Measurements from ENCODE around the gene NRDE2.

DNA sequence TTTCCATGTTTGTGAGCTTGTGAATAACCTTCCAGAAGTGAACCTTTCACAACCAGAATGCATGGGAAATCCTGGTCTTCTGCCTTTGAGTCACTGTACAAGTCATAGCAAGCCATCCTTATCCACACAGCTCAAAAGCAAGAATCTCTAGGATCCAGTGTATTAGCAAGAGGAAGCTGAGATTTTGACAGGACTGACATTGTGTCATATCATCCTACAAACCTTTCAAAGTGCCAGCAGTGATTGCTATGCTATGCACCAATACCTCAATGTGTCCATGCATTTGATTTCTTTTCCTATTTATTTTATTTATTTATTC lies 13.5 kb upstream of the NRDE2 start:
- TF ChIP-seq, protein P1, sequence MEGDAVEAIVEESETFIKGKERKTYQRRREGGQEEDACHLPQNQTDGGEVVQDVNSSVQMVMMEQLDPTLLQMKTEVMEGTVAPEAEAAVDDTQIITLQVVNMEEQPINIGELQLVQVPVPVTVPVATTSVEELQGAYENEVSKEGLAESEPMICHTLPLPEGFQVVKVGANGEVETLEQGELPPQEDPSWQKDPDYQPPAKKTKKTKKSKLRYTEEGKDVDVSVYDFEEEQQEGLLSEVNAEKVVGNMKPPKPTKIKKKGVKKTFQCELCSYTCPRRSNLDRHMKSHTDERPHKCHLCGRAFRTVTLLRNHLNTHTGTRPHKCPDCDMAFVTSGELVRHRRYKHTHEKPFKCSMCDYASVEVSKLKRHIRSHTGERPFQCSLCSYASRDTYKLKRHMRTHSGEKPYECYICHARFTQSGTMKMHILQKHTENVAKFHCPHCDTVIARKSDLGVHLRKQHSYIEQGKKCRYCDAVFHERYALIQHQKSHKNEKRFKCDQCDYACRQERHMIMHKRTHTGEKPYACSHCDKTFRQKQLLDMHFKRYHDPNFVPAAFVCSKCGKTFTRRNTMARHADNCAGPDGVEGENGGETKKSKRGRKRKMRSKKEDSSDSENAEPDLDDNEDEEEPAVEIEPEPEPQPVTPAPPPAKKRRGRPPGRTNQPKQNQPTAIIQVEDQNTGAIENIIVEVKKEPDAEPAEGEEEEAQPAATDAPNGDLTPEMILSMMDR (conservative IDR thresholded peaks at IDR 0.05), result no peak
- TF ChIP-seq EZH2 (IDR thresholded peaks at IDR 0.05; ENCODE audit: low read depth), result no peak

Measured in PC-9 (cell line).